HG03432 (cell line): ENCODE measurements around the gene SDHB.
"Not testable (repeated sequence)": the region's sequence is repeated elsewhere in the genome, so short reads cannot be mapped to it uniquely, and the experiment has no call there.

Experiments
- ATAC-seq: cut with Tn5 transposase; IDR thresholded peaks from one replicate; pipeline ENCODE4 v1.9.1; 2021; ENCODE audit warnings: mild to moderate bottlenecking, moderate library complexity; ENCODE audit not compliant: unreplicated experiment

SDHB gene

DNA sequence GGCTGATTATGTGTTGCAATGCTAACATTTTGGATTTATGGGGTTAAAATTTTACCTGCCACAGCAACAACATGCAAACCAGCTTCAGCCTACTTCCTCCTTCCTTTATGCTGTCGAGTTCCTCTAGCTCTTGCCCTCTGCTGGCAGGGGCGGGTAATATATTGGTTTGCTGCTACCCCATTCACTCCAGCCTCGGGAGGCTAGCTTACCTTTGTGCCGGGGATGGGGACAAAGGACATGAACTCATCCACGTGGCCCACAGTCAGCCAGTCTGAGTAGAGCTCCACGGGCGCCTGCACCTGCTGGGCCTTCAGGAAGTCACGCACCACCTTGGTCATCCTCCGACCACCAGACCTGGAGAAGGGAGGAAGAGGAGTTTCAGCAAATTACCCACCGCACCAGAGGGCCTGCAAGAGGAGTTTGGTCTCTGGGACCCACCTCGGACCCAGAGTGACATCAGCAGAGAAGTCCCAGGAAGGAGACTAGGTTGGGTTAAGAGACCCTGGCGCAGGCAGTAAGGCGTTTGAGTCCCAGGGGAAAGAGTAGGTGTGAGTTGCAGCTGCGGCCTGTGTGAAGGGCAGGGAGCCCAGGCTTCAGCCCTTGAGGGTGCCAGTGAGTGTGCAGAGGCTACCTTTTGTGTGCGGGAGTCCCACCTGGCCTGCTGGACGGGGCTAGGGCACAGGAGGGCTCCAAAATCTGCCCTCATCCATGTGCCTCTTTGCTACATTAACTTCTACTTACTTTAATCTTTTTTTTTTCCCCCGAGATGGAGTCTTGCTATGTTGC, 21.8 kb upstream of the SDHB start:
- ATAC-seq: no peak

GRCh38 chr1:17071794-17072193, 18.0 kb upstream of the SDHB start:
- no peak for ATAC-seq

DNA sequence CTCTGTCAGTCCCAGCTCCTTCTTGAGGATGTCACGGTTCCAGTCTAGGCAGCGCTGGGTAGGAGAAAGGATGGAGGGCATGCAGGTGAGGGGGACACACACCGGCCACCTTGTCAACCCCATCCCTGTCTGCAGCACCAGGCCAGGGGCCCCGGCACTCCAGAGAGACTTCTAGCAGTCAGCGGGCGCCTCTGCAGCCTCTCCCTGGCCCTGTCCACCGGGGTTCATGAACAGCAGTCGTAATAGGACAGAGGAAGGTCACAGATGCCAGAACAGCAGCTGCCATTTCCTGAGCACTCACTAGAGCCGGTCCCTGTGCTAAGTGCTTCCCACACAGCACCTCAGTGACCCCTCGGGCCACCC, 16.3 kb upstream of the SDHB start:
- ATAC-seq: no peak

- ATAC-seq: no peak
Observed at GRCh38 chr1:17069452-17070162, 15.8 kb upstream of the SDHB start.

DNA sequence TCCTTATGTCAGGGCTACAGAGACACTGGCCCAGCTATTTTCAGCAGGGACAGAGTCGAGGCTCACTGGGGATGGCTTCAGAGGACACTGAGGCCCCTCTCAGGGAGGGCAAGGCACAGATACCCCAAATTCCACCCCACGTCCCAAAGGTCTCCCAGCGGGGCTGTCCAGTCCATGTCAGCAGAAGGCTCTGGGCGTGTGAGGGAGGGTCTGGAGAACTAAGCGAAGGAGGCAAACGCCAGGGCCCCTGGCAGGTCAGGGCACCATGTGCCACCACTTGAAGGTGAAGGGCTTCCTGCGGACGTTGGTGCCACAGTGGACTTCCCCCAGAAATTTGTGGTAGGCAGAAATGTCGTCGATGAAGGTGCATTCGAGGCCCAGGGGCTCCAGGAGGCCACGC, 15.0 kb upstream of the SDHB start:
- no peak for ATAC-seq

DNA sequence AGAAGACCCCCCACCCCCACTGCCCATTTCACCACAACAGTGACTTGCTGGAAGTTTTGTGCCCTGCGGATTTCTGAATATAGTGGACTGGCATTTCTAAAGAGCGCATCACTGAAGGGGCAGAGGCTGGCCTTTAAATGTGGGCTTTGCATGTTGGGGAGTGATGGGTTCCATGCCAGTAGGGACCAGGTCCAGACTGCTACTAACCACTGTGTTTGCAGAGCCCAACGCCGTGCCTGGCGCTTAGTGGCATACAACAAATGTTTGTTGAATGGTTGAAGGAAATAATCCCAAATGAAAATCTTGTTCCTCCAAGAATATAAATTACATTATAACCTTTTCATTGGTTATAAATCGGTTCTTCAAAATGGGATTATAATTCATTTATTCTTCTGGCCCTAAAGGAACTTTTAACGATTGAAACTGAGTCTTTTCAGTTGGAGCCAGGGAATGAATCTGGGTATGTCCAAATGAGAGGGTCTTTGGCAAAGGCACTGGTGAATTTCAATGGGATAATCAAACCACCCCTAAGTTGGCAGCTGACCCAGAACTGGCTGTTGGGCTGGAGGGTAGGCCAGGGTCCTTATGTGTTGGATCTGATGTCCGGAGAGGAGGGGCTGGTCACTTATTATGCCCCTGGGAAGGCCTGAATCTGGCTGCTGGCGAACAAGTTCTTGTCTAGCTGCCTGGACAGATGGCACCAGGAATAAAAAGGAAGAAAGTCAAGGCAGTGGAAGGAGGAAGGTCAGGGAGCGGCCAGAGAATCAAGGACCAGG, 13.8 kb upstream of the SDHB start:
- ATAC-seq: no peak

DNA sequence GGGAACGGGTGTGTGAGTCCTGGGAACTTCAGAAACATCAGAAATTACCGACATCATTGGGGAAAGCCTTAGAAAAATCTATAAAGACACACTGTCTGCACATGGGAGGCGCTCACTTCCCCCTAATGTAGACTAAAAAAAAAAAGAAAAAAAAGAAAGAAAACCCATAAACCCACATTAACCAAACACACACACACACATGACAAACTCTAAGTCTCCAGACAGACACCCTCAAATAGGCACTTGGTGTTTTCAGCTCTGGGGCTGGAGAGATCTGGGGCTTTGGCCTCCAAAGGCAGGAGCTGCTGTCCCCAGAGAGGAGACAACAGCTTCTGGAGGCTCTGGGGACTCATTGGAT, 13.2 kb upstream of the SDHB start:
- no peak for ATAC-seq

DNA sequence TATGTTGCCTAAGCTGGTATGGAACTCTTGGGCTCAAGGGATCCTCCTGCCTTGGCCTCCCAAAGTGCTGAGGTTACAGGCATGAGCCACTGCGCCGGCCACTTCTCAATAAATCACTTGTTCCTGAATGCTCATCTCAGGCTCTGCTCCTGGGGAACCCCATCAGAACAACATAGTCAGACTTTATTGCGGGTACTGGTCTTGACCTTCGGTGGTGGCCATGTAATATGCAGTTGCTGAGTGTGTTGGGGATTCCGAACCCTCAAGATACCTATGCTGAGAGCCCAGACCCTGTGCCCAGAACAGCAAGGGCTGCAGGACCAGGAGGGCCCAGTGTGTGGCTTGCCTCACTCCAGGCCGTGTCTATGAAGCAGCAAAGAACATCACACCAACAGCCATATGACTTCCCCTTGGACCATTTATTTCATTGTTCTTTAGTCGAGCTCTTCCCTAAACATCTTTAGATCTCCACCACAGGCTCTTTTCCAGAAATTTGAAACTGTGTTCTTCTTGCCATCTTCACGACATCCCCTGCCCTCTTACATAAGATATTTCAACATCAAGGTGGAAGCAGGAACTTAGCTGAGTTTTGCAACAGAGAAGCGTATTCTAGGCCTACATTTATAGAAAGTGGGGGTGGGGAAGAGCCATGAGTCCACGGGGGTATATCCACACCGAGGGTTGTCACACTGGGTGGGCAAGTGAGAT, 12.7 kb upstream of the SDHB start:
- ATAC-seq: no peak

- no peak for ATAC-seq
Observed at GRCh38 chr1:17065666-17066065, 11.8 kb upstream of the SDHB start.

GRCh38 chr1:17062751-17063150, 8.9 kb upstream of the SDHB start:
- not testable (repeated sequence) for ATAC-seq

GRCh38 chr1:17061892-17062291, 8.1 kb upstream of the SDHB start:
- ATAC-seq: no peak

- ATAC-seq: no peak
Observed at GRCh38 chr1:17061486-17061885, 7.7 kb upstream of the SDHB start.

DNA sequence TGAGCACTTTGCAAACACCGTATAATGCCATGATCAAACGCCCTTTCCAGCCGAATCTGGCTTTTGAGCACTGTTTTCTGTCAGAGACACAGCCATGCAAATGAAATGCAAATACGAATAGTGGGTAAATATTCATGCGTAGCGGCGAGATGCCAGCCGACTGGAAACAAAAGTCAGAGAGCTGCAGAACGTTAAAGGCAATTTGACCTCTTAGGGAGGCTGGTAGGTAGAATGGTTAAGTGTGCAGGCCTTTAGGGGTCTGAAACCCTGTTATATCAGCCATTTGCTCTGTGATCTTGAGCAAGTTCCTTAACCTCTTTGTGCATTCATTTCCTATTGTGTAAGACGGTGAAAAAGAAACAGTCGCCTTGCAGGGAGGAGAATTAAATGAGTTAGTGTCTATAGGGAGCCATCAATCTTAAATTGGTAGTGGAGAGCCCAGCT, 6.5 kb upstream of the SDHB start:
- peak; percentile 8 for ATAC-seq

DNA sequence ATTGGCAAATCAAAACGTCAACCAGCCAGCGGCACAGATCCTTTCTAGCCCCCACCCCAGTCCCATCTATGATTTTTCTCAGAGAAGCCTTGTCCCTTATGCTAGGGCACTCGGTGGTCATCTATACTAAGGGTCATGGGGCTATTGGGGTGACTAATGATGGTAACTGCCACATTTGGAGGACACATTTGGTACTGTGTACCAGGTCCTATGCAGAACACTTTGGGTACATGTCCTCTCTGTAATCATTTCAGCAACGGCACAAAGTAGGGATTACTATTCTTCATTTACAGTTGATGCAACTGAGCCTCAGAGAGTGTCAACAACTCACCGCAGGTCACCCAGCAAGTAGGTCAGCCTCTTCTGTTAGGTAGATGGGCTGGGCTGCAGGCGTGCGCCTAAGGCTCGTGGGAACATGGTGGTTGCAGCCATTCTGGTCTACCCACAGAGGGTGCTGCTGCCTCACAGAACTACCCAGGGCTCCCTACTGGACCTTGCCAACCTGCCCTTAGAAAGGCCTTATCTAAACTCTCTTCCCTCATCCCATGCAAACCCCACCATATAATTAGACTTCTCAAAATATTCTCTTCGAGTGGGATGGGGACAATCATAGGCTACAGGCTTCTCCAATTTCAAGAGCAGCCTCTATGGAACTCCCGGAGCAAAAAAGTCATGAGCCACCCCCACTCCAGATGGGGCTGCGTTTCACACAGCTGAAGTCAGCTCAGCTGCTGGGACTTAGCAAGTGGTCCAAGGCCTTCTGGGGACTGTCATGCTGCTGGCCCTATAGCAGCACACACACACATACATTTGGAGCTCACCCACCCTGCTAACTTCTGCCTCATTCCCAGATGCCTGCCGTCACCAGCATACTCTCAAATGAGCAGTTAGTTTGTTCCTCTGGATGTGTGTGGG, 5.8 kb upstream of the SDHB start:
- ATAC-seq: peak; percentile 67

DNA sequence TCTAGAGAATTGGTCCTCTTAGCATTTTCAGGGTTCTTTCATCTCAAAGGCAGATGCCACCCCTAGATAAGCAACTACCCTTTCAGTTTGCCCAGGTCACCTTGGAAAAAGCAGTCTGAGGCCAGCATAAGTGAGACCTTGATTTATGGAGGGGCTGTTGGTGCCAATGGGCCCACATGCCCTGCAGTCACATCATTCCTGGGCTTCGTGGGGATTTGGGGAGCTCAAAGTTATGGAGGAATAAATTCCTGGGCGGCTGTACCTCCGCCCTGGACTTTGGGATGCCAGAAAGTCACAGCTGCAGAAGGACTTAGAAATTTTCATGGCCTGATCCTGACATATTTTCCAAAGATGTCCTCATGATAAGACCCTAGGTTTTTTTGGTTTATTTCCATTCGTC, 2.7 kb upstream of the SDHB start:
- no peak for ATAC-seq

DNA sequence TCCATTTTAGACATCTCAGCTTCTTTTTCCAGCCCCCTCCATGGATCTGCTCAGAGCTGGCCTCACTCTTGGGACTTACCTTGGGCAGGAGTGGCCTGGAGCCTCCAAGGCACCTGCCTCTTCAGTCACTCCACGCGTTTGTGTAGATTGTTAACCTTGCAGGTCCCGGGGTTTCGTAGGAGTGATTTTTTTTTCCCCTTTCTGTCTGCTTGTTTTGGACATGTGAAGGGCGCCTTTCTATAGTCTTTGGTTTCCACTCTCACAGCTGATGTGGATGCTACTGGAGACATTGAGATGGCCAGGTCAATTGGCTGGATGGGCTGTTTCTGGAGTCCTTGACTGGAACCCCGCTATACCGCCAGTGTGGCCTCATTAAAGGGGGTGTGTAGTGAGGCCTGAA, 2.0 kb upstream of the SDHB start:
- ATAC-seq: no peak

DNA sequence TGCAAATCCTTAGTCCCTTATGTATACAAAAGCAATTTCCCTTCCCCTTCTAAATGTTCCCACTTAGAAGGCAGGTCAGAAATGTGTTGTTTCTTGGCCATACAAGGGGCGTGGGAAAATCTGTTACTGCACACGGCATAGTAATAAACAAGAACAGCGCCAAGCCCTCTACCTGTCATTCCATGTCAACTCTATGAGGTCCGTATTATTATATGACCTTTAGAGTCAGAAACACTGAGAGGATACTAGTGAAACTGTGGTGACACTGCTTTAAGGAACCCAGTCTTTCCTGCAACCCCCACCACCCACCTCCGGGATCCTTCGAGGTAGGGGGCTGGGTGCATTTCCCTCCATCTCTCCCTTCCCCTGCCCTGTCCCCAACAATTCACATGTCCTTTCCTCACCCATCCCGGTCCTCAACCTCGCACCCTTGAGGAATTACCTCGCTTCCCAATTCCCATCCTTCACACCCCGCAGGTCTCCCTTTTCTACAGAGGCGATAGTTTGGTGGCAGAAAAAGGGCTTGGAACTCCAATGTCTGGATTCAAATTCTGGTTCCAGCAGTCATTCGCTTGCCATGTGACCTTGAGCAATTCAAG, 647 bp downstream of the SDHB start:
- ATAC-seq: no peak

GRCh38 chr1:17052641-17053040, 1.2 kb downstream of the SDHB start:
- ATAC-seq: no peak

DNA sequence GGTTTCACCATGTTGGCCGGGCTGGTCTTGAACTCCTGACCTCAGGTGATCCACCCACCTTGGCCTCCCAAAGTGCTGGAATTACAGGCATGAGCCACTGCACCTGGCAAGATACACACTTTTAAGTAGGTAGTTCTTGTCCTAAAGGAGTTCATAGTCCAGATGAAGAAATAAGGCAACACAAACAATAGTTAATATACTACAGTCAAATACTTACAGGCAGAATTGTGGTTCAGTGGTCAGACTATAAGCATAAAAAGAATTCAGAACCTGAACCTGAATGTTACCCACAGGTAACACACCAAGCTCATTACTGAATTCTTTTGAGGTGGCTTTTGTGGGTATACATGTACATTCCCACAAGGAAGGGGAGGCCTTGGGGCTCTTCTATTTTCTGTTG, 1.8 kb downstream of the SDHB start:
- ATAC-seq: no peak

DNA sequence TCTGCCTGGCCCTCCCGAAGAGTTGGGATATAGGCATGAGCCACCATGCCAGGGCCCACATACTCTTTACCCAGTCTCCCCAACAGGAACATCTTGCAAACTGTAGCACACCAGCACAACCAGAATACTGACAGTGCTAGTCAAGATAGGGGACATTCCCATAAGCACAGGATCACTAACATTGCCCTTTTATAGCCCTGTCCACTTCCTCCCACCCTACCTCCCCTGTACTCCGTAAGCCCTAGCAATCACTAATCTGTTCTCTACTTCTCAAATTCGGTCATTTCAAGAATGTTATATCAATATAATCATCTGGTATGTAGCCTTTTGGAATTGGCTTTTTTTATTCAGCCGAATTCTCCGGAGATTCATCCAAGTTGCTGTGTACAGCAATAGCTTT, 5.9 kb downstream of the SDHB start:
- ATAC-seq: no peak
